WTC11 (cell line): Measurements from ENCODE around the gene TAF8. TPM values are rescaled to one million over a fixed set of nuclear protein-coding genes. Genes with fewer than 3 reads are reported as not detected.

ENCODE experiments used
- ATAC-seq: fragments of 200-7000 bp; cut with Tn5 transposase; 2 replicates; pipeline ENCODE4 v1.10.0; 2021; ENCODE audit warnings: mild to moderate bottlenecking, moderate library complexity
- CTCF ChIA-PET: fragments of 300-600 bp; sonication (Branson Sonifier 250); formaldehyde crosslinking; loops from one replicate; lab custom pipeline; 2021; ENCODE audit warnings: antibody characterized with exemption; lab: Charles Lee
- POLR2A ChIA-PET: fragments of 350-600 bp; sonication (Branson Sonifier 250); formaldehyde crosslinking; loops from one replicate; lab custom pipeline; 2021; ENCODE audit warnings: antibody characterized with exemption; lab: Charles Lee
- DNase-seq: peaks from one replicate; pipeline ENCODE4 v3.0.0; 2021; ENCODE audit warnings: low spot score
- H3K27ac Mint-ChIP-seq: 2 replicates; pipeline ENCODE4 v1.8.0; 2021; ENCODE audit warnings: mixed read lengths
- H3K27me3 Mint-ChIP-seq: 2 replicates; pipeline ENCODE4 v1.8.0; 2021; ENCODE audit warnings: low read depth, mild to moderate bottlenecking, moderate library complexity, mixed read lengths
- H3K36me3 Mint-ChIP-seq: 2 replicates; pipeline ENCODE4 v1.8.0; 2021; ENCODE audit warnings: mixed read lengths
- H3K4me1 Mint-ChIP-seq: 2 replicates; pipeline ENCODE4 v1.8.0; 2022; ENCODE audit warnings: mixed read lengths
- H3K4me3 Mint-ChIP-seq: 2 replicates; pipeline ENCODE4 v1.8.0; 2021; ENCODE audit warnings: mild to moderate bottlenecking, moderate library complexity, mixed read lengths
- H3K9me3 Mint-ChIP-seq: 2 replicates; pipeline ENCODE4 v1.8.0; 2021; ENCODE audit warnings: mixed read lengths
- FOXJ3 ChIP-seq: sonication (generic); formaldehyde crosslinking; IDR thresholded peaks from 2 replicates; pipeline ENCODE4 v1.9.0; 2021; ENCODE audit warnings: missing genetic modification reagents, mild to moderate bottlenecking, borderline replicate concordance
- GRHL2 ChIP-seq: fragments of 250-450 bp; sonication (Bioruptor Pico); IDR thresholded peaks from 2 replicates; pipeline ENCODE4 v1.8.0; 2022; ENCODE audit warnings: mild to moderate bottlenecking, moderate library complexity; ENCODE audit not compliant: insufficient replicate concordance, severe bottlenecking
- HMGXB4 ChIP-seq: sonication (generic); formaldehyde crosslinking; IDR thresholded peaks from 2 replicates; pipeline ENCODE4 v1.8.1; 2023; ENCODE audit warnings: mild to moderate bottlenecking, moderate library complexity, missing genetic modification reagents
- KAT7 ChIP-seq: sonication (generic); formaldehyde crosslinking; IDR thresholded peaks from 2 replicates; pipeline ENCODE4 v1.8.1; 2023; ENCODE audit warnings: missing genetic modification reagents, mild to moderate bottlenecking, borderline replicate concordance
- MAX ChIP-seq: sonication (generic); formaldehyde crosslinking; IDR thresholded peaks from 2 replicates; pipeline ENCODE4 v1.8.0; 2022; ENCODE audit warnings: mild to moderate bottlenecking, missing genetic modification reagents
- NFE2L1 ChIP-seq: sonication (generic); formaldehyde crosslinking; IDR thresholded peaks from 2 replicates; pipeline ENCODE4 v1.8.1; 2023; ENCODE audit warnings: missing genetic modification reagents
- NFYB ChIP-seq: sonication (generic); formaldehyde crosslinking; conservative IDR thresholded peaks from 2 replicates; pipeline ENCODE4 v1.8.0; 2022; ENCODE audit warnings: low read depth, missing genetic modification reagents
- OVOL2 ChIP-seq: fragments of 250-450 bp; sonication (Bioruptor Pico); IDR thresholded peaks from 2 replicates; pipeline ENCODE4 v1.9.0; 2021; ENCODE audit warnings: mild to moderate bottlenecking, borderline replicate concordance
- SOX15 ChIP-seq: fragments of 250-450 bp; sonication (Bioruptor Pico); IDR thresholded peaks from 2 replicates; pipeline ENCODE4 v1.9.0; 2021; ENCODE audit warnings: mild to moderate bottlenecking
- ZNF232 ChIP-seq: sonication (generic); formaldehyde crosslinking; IDR thresholded peaks from 2 replicates; pipeline ENCODE4 v1.8.0; 2022; ENCODE audit warnings: mild to moderate bottlenecking, missing genetic modification reagents
- ZNF263 ChIP-seq: sonication (generic); formaldehyde crosslinking; IDR thresholded peaks from 2 replicates; pipeline ENCODE4 v1.8.1; 2022; ENCODE audit warnings: low read depth, mild to moderate bottlenecking, moderate library complexity, missing genetic modification reagents
- ZNF416 ChIP-seq: fragments of 250-450 bp; sonication (Bioruptor Pico); IDR thresholded peaks from 2 replicates; pipeline ENCODE4 v1.9.0; 2021; ENCODE audit warnings: mild to moderate bottlenecking, inconsistent platforms
- ZNF532 ChIP-seq: fragments of 250-450 bp; sonication (Bioruptor Pico); IDR thresholded peaks from 2 replicates; pipeline ENCODE4 v1.9.0; 2021; ENCODE audit warnings: mild to moderate bottlenecking, borderline replicate concordance
- total RNA-seq: library from RNA; stranded (reverse); gene quantifications from 3 replicates; pipeline ENCODE4 v1.2.3, GENCODE V29; 2021

The TAF8 gene
- total RNA-seq, 1 experiment from 2014 or later: 31.0 TPM

- 0 out of 2 replicates have a peak, but pooled peaks have one; percentile 21 for TF ChIP-seq ZNF232 (CRISPR knock-in tag)
- TF ChIP-seq, all 79 proteins: peak for 11
Measured at GRCh38 chr6:42104095-42104803, 53.9 kb downstream of the TAF8 start (continued).

- DNase-seq (peak; percentile 56), ATAC-seq (peak; percentile 29)
- POLR2A ChIA-PET: interaction anchor here (0.5 to 2.1 kb wide), 4 partner anchors 9 to 110 kb away, joined by 3 to 5 read pairs (median 4); partner anchors contain the start of gene C6orf132
- H3K9me3 Mint-ChIP-seq: no peaks in the 10 kb centered on the region
- peak overlapping the region; percentile 46 for H3K4me3 Mint-ChIP-seq
- peaks cover 5% of the 10 kb centered on the region for H3K27me3 Mint-ChIP-seq
- TF ChIP-seq KAT7 (CRISPR knock-in tag) (no peak), MAX (CRISPR knock-in tag) (no peak), ZNF416 (CRISPR knock-in tag) (no peak), ZNF532 (CRISPR knock-in tag) (no peak), ZNF263 (CRISPR knock-in tag) (0 out of 2 replicates have a peak, but pooled peaks have one; percentile 38), ZNF232 (CRISPR knock-in tag) (no peak)
- CTCF ChIA-PET: interaction anchor here (0.6 to 4.5 kb wide), 56 partner anchors 9 to 686 kb away, joined by 3 to 127 read pairs (median 6); partner anchors contain the start of genes BYSL, C6orf132, FRS3 and GUCA1B
- H3K36me3 Mint-ChIP-seq: peaks cover 41% of the 10 kb centered on the region
- no peak overlapping the region for H3K27ac Mint-ChIP-seq
- peaks cover 22% of the 10 kb centered on the region for H3K4me1 Mint-ChIP-seq
Measured at GRCh38 chr6:42104804-42105125, 54.4 kb downstream of the TAF8 start.

- ATAC-seq (peak; percentile 17), DNase-seq (peak; percentile 32)
- Mint-ChIP-seq H3K27me3 (peaks cover 5% of the 10 kb centered on the region), H3K9me3 (no peaks in the 10 kb centered on the region), H3K4me3 (peak overlapping the region; percentile 46), H3K36me3 (peaks cover 45% of the 10 kb centered on the region), H3K27ac (no peak overlapping the region), H3K4me1 (peaks cover 17% of the 10 kb centered on the region)
- CTCF ChIA-PET: interaction anchor here (0.6 to 4.5 kb wide), 44 partner anchors 8 to 686 kb away, joined by 3 to 127 read pairs (median 8); partner anchors contain the start of genes BYSL, C6orf132, FRS3 and GUCA1B
- POLR2A ChIA-PET: interaction anchor here (0.5 to 2.1 kb wide), 4 partner anchors 9 to 110 kb away, joined by 3 to 5 read pairs (median 4); partner anchors contain the start of gene C6orf132
- no peak for TF ChIP-seq OVOL2 (CRISPR knock-in tag)
- TF ChIP-seq NFE2L1 (CRISPR knock-in tag): no peak
- no peak for TF ChIP-seq NFYB (CRISPR knock-in tag)
- TF ChIP-seq SOX15 (CRISPR knock-in tag): no peak
- TF ChIP-seq GRHL2: no peak
- no peak for TF ChIP-seq HMGXB4 (CRISPR knock-in tag)
- no peak for TF ChIP-seq FOXJ3 (CRISPR knock-in tag)
Measured at GRCh38 chr6:42105156-42105648, 54.9 kb downstream of the TAF8 start.
